Neutrophil (primary cell): ENCODE results near the gene ZYG11B.
"Not testable (repeated sequence)": the region's sequence is repeated elsewhere in the genome, so short reads cannot be mapped to it uniquely, and the experiment has no call there.

Source experiments
- H3K27ac ChIP-seq: fragments of 200-600 bp; sonication (generic); 2 replicates; pipeline ENCODE4 v1.5.1; 2016; ENCODE audit warnings: mild to moderate bottlenecking, moderate library complexity
- H3K27me3 ChIP-seq: fragments of 200-600 bp; sonication (generic); 2 replicates; pipeline ENCODE4 v1.6.0; 2016; ENCODE audit warnings: mild to moderate bottlenecking
- H3K36me3 ChIP-seq: fragments of 200-600 bp; sonication (generic); 2 replicates; pipeline ENCODE4 v1.5.1; 2017
- H3K4me1 ChIP-seq, 2 experiments: fragments of 200-600 bp in 1 of 2; sonication (generic) in 1 of 2; 1 replicate in 1 of 2; 2 replicates in 1 of 2; pipeline versions ENCODE4 v1.5.1 to v1.6.1; 2013 to 2016; ENCODE audit warnings: low read depth in 1 of 2, low read length in 1 of 2, mild to moderate bottlenecking in 1 of 2, moderate library complexity in 1 of 2; ENCODE audit not compliant: control insufficient read depth in 1 of 2, insufficient read depth in 1 of 2
- H3K4me3 ChIP-seq, 2 experiments: fragments of 200-600 bp in 1 of 2; sonication (generic) in 1 of 2; 1 replicate in 1 of 2; 2 replicates in 1 of 2; pipeline ENCODE4 v1.5.1; 2013 to 2016; ENCODE audit warnings: low read depth in 1 of 2, low read length in 1 of 2, mild to moderate bottlenecking in 1 of 2, moderate library complexity in 1 of 2
- H3K9me3 ChIP-seq: fragments of 200-600 bp; sonication (generic); 2 replicates; pipeline ENCODE4 v1.5.1; 2016
- CTCF ChIP-seq: fragments of 200-600 bp; sonication (generic); IDR thresholded peaks from 2 replicates; pipeline ENCODE4 v1.5.1; 2016; ENCODE audit warnings: antibody characterized with exemption

ZYG11B gene

DNA sequence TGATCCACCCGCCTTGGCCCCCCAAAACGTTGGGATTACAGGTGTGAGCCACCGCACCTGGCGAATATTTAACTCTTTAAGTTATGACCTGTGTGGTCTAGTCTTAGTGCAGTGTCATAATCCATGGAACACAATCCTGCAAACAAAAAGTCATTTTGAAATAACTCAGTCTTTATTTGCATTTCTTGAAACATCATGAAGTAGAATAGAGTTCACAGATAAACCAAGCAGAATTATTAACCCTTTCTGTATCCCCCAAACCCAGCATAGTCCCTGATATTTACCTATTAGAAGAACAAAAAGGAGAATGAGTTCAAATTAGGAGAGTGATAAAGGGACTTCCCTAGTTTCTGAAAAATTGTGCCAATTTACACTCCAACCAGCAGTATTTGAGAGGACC is 19.9 kb downstream of the ZYG11B start:
- Histone ChIP-seq H3K36me3 (no peaks in the 10 kb centered on the region), H3K9me3 (no peaks in the 10 kb centered on the region), H3K27me3 (no peaks in the 10 kb centered on the region), H3K4me1 (peaks cover 4% of the 10 kb centered on the region in 2 experiments), H3K4me3 (no peak overlapping the region), H3K27ac (no peak overlapping the region)
- no peak for TF ChIP-seq CTCF

DNA sequence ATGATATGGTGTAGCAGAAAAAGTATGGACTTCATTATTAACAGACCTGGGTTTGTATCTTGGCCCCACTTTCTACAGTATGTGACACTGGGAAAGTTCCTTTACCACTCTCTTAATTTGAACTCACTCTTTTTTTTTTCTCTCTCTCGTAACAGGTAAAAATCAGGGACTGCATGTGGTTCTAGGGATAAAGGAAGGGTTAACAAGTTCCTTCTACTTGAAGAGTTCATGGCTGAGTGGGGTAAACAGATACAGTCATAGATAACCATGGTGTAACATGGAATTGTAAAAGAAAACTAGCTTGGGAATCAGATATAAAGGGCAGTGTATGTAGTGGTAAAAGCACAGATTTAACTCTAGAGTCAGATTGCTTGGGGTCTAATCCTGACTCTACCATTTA is 21.2 kb downstream of the ZYG11B start:
- no peak overlapping the region for H3K4me3 ChIP-seq
- H3K4me1 ChIP-seq = peaks cover 4% of the 10 kb centered on the region in 2 experiments
- no peaks in the 10 kb centered on the region for H3K36me3 ChIP-seq
- no peaks in the 10 kb centered on the region for H3K9me3 ChIP-seq
- no peaks in the 10 kb centered on the region for H3K27me3 ChIP-seq
- no peak overlapping the region for H3K27ac ChIP-seq
- no peak for TF ChIP-seq CTCF

GRCh38 chr1:52748119-52748518 is 21.9 kb downstream of the ZYG11B start:
- Histone ChIP-seq H3K27ac (no peak overlapping the region), H3K9me3 (no peaks in the 10 kb centered on the region), H3K4me3 (no peak overlapping the region), H3K36me3 (no peaks in the 10 kb centered on the region), H3K27me3 (no peaks in the 10 kb centered on the region), H3K4me1 (peaks cover 4% of the 10 kb centered on the region in 2 experiments)
- TF ChIP-seq CTCF = no peak

DNA sequence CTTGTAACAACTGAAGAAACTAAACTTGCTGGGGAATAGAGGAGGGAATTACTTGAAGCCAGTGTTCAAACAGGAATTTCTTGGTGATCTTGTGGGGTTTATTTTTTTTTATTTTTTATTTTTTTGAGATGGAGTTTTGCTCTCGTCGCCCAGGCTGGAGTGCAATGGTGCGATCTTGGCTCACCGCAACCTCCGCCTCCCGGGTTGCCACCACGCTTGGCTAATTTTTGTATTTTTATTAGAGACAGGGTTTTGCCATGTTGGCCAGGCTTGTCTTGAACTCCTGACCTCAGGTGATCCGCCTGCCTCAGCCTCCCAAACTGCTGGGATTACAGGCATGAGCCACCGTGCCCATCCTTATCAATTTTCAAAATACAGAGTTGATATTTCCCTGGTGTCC is 23.2 kb downstream of the ZYG11B start:
- H3K27me3 ChIP-seq, H3K36me3 ChIP-seq, H3K4me3 ChIP-seq, H3K4me1 ChIP-seq, H3K9me3 ChIP-seq, H3K27ac ChIP-seq: not testable (repeated sequence)

DNA sequence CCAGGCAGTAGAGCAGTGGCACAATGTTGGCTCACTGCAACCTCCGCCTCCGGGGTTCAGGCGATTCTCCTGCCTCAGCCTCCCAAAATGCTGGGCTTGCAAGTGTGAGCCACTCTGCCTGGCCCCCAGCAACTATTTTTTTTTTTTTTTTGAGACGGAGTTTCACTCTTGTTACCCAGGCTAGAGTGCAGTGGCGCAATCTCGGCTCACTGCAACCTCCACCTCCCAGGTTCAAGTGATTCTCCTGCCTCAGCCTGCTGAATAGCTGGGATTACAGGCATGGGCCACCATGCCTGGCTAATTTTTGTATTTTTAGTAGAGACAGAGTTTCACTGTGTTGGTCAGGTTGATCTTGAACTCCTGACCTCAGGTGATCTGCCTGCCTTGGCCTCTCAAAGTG is 23.9 kb downstream of the ZYG11B start:
- H3K27me3 ChIP-seq, H3K4me3 ChIP-seq, H3K9me3 ChIP-seq, H3K4me1 ChIP-seq, H3K27ac ChIP-seq, H3K36me3 ChIP-seq: not testable (repeated sequence)

- TF ChIP-seq CTCF = no peak
- Histone ChIP-seq H3K27ac (no peak overlapping the region), H3K27me3 (no peaks in the 10 kb centered on the region), H3K36me3 (no peaks in the 10 kb centered on the region), H3K4me3 (no peak overlapping the region), H3K9me3 (no peaks in the 10 kb centered on the region), H3K4me1 (no peaks in the 10 kb centered on the region)
These were observed 25.6 kb downstream of the ZYG11B start for GRCh38 chr1:52751589-52752483.
